ENCODE measurements around the gene PPFIA4.
A peak's percentile ranks its signal among the peaks of the same experiment; 100 is the strongest.
"Not testable (repeated sequence)": the region's sequence is repeated elsewhere in the genome, so short reads cannot be mapped to it uniquely, and the experiment has no call there.

Gene PPFIA4
- 0.38 to 7.9 (median 1.00) reads per million in 17 experiments for total RNA-seq

DNA sequence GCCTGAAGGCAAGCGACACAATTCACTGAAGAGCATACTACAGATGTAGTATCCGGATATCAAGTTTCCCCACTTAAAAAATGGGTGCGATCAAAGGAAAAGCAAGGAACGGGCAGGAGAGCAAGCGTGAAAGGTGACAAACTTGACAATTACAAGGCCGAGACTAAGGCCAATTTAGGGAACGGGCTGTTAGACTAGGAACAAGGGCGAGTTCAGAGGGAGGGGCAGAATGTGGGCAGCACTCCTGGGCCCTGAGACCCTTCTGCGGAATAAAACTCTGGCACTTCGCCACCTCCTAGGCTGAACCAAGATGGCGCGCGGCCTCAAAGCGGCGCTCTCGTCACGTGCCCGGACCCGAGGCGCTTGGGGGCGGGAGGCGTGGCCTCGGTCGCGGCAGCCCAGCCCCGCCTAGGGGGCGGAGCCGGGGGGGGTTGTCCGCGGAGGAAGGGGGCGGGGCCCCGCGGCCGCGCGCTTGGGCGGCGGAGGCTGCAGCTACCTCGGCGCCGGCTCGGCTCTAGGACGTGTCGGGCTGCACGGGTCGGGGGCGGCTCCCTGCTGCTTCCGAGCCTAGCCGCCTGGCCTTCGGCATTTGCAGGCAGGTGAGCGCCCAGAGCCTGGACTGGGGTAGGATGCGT is at the start of gene PPFIA4:
Gene PPFIA4, plus strand, starts transcription at position 461 of the 635 bp plus-strand sequence. CDS start 12,518 bp downstream, outside the sequence.
- peak; percentile 83 to 94 (median 91) for DNase-seq

DNA sequence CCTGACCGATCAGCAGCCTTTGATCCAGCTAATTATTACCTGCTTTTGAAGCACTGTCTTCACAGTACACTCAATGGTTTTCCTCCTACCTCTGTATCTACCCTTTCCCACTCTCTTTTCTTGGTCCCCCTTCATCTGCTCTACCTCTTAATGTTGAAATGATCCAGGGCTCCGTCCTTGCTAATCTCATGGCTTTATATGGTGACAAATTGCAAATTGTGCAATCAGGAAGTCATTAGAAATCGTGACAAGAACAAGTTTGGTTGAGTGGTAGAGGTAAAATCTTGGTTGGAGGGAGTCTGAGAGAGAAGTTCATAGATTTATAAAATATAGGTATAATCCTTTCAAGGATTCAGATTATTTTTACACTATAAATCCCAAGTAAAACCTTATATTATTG is 49.7 kb upstream of the PPFIA4 start:
- peak in 3 of 4 experiments; percentile 27 to 60 (median 57) for DNase-seq

DNA sequence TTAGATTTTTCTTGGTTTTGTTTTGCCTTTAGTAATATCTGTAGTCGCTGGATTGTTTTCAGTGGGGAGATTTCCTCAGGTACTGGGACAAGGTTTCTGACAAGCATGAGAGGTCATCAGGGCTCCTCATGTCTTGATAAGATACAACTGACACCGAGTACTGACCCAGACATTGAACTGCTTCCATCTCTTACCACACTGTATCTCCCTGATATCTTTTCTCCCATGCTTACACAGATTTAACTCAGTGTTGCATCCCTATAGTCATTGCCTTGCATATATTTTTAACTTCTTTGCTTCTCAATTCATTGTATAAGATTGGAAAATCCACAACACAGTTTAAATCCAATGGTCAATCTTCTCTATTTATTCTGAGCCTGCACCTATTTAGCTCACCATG is 46.8 kb upstream of the PPFIA4 start:
- DNase-seq, result no peak

DNA sequence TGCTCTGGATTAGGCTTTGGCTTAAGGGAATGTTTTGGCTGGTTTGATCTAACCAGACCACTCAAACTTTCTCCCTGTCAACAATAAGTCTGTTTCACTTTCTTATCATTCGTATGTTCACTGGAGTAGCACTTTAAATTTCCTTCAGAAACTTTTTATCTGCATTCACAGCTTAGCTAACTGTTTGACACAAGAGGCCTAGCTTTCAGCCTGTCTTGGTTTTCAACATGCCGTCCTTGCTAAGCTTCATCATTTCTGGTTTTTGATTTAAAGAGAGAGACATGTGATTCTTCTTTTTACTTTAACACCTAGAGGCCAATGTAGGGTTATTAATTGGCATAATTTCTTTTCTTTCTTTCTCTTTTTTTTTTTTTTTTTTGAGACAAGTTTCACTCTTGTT is 44.4 kb upstream of the PPFIA4 start:
- no peak for DNase-seq

DNA sequence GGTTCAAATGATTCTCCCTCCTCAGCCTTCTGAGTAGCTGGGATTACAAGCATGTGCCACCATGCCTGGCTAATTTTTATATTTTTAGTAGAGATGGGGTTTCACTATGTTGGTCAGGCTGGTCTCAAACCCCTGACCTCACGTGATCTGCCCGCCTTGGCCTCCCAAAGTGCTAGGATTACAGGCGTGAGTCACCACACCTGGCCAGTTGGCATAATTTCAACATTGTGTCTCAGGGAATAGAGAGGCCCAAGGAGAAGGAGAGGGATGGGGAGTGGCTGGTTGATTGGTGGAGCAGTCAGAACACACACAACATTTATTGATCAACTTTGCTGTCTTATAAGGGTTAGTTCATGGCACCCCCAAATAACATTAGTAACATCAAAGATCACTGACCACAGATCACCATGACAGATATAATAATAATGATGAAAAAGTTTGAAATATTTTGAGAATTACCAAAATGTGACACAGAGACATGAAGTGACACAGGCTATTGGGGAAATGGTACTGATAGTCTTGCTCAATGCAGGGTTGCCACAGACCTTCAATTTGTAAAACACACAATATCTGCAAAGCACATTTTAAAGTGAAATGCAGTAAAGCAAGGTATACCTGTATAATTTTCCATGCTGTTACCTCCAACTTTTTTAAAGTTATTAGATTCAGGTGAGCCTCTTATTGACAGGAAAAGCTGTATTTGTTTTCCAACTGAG is 43.4 kb upstream of the PPFIA4 start:
- peak; percentile 39 to 63 (median 53) for DNase-seq

DNA sequence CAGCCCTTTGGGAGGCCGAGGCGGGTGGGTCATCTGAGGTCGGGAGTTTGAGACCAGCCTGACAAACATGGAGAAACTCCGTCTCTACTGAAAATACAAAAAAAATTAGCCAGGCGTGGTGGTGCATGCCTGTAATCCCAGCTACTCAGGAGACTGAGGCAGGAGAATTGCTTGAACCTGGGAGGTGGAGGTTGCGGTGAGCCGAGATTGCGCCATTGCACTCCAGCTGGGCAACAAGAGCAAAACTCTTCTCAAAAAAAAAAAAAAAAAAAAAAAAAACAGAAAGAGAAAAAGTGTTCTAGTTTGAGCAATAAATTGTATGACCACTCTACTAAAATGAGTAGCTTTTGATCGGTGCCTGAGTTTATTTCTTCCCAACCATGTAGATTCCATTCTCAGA is 40.2 kb upstream of the PPFIA4 start:
- DNase-seq, result not testable (repeated sequence)

DNA sequence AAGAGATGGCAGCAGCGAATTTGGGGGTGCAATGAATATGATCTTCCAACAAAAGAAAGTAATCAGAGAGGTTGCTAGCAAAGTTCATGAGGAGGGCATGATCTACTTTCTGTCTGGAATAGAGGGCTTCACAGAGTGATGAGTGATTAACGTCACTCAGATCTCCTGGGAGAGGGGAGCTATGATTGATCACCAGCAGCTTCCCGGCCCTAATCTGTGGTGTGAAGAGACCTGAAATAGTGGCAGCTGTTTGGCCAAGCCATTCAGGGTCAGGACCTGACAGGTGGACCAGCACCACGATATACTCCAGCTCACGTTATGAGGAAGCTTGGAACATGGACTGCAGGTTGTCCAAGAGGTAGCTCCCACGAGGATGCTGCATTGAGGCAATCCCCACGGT is 39.0 kb upstream of the PPFIA4 start:
- DNase-seq, result no peak

DNA sequence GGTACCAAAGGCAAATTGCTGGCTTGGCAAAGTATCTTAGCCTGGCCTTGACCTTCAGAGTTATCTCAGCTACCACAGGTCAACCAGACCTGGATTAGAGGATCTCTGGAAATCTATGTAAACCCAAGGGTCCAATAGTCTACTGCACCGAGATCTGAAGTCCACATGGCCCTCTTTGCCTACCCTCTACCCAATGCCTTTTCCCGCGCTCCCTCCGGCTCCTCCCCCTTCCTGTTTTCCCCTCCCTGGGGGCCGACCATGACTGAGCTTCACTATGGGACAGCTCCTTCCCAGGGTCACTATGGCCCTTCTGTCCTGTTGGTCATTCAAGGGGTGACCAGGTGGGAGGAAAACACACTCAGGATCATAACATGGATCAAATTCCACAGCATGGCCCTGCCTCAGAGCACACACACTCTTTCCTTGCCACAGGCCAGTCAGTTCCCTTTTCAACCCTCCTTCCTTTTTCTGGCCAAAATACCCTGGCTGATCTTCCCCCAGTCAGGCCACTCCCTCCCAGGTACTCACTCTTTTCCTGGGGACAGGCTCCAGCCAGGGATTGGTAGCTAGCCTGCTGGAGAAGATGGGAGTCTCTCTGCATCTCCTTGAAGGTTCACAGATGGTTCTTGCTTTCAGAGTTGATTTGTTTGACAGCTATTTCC is 38.2 kb upstream of the PPFIA4 start:
- DNase-seq, result peak in 3 of 4 experiments; percentile 27 to 46 (median 42)

DNA sequence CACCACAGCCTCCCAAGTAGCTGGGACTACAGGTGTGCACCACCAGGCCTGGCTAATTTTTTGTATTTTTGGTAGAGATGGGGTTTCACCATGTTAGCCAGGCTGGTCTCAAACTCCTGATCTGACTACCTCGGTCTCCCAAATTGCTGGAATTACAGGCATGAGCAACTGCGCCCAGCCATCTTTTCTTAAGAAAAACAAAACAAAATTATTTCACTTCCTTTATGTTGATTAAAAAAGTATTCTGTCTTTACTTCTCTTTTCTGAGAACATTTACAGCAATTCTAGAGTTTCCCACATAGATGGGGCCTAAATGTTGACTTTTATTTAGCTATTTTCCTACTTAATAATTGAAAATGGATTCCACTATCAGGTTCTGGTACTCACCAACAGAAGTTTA is 36.4 kb upstream of the PPFIA4 start:
- peak in 1 of 4 experiments; percentile 15 for DNase-seq

DNA sequence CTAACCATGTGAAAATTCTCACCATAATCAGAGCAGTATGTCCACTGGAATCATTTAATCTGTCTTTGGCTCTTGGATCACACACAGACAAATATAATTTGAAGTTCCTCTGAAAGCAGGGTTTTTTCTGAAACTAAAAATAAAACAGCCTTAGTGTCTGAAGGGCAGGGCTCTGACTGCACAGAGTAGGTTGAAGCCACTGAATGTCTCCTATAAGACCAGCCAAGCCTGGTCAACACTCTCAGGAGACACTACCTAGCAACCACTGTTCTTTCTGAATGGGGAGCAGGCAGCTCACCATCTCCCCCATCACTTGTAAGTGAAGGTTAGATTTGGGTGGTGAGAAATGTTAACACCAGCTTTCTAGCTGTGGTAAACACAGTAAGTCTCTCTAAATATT is 35.2 kb upstream of the PPFIA4 start:
- DNase-seq, result no peak

DNA sequence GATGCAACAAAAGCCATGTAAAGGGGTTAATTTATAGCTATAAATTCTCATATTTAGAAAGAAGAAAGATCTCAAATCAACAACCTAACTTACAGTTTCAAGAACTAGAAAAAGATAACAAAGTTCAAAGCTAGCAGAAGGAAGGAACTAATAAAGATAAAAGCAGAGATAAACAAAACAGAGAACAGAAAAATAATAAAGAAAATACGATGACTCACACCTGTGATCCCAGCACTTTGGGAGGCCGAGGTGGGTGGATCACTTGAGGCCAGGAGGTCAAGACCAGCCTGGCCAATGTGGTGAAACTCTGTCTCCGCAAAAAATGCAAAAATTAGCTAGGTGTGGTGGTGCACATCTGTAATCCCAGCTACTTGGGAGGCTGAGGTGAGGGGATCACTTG is 31.5 kb upstream of the PPFIA4 start:
- DNase-seq, result no peak

DNA sequence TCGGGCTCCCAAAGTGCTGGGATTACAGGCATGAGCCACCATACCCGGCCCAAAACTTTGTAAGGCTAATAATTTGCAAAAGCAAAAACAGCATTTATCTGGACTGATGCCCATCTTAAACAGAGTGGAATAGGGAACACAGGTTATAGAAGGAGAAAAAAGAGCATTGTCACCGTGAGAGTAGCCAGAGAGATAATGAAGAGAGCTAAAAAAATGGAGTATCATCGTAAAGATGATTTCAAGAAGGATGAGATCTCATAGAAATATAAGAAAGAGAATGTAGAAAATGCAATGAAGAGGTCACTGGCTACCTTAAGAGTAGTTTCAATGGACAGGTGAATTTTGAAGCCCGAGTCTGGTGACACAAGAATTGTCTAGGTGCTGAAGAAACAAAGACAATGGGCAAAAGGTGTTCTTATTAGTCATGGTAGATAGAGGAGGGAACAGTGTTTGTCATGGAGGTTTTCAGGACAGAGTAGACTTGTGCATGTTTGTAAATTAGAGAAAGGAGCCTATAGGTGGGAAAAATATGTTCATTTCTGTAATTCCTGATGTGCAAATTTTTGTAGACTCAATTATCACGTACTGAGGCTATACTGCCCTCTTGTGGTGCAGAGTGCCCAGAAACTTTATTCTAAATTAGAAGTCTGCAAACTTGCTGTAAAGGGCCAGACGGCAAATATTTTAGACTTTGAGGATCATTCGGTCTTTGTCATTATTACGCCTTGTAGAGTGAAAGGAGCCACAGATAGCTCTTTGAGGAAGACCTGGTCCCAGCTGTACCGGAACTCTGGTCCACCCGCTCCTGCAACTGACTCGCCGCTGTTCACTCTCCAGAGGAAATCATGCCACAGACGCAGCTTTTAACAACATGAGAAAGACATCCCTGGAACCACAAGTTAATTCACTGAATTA is 27.2 kb upstream of the PPFIA4 start:
- DNase-seq, result peak; percentile 81 to 90 (median 89)

DNA sequence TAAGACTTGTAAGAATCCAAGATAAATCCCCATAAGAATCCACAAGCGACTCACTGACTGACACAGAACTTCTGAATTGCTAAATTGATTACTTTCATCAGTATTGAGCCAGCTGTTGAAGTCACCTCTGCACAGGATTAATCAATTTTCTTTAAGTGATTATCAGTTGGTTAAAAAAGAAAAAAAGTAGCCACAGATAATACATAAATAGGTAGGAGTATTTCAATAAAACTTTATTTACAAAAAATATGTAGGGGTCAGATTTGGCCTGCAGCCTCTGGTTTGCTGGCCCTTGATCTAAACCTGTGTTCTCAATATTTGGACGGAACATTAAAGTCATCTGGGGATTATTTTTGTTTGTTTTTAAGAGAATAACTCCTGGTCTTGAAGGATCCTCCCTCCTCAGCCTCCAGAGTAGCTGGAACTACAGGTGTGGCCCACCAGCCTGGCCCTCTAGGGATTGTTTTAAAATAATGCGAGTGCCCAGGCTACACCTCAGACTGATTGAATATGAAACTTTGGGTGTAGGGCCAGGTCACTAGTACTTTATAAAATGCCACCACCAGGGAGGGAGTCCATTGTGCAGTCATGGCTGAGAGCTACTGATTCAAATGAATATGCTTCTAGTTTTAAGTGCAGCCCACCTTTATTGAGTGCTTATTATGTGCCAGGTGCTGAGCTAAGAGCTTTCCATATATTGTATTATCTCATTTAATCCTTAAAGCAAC is 25.9 kb upstream of the PPFIA4 start:
- no peak for DNase-seq

DNA sequence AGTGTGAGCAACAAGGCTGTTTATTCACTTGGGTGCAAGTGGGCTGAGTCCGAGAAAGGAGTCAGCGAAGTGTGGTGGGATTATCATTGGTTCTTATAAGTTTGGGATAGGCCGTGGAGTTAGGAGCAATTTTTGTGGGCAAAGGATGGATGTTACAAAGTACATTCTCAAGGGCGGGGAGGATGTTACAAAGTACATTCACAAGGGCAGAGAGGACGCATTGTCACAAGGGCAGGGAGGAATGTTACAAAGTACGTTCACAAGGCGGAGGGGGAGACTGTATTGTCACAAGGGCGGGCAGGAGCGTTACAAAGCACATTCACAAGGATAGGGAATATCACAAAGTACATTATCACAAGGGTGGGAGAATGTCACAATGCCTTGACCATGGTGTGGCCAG is 24.3 kb upstream of the PPFIA4 start:
- no peak for DNase-seq

DNA sequence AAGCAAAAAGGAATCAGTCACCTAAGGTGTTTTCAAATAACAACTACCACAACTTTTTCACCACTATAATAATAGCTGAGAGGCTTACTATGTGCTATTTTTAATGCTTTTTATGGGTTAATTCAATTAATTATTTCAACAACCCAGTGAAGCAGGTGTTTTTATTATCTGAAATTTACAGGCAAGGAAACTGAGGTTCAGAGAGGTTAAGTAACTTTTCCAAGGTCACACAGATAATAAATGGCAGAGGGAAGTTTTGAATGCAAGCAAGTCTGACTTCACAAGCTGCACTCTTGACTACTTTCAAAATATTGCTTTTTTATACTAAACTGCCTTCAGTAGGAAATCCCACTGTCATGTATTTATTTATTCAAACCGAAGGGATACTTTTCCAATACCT is 23.3 kb upstream of the PPFIA4 start:
- DNase-seq, result no peak

DNA sequence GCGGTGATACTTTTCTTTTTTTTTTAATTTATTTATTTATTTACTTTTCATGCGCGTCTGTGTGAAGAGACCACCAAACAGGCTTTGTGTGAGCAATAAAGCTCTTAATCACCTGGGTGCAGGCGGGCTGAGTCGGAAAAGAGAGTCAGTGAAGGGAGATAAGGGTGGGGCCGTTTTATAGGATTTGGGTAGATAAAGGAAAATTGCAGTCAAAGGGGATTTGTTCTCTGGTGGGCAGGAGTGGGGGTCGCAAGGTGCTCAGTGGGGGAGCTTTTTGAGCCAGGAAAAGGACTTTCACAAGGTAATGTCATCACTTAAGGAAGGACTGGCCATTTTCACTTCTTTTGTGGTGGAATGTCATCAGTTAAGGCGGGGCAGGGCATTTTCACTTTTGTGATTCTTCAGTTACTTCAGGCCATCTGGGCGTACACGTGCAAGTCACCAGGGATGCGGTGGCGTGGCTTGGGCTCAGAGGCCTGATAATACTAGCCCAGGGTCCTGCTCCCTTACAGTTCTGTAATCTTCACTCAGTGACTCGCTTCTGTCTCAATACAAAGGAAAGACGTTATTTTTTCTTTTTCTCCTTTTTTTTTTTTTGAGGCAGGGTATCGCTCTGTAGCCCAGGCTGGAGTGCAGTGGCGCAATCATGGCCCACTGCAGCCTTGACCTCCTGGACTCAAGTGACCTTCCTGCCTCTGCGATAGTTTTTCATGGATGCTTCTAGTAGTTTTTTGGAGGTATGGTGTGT is 20.7 kb upstream of the PPFIA4 start:
- peak; percentile 58 to 75 (median 70) for DNase-seq

DNA sequence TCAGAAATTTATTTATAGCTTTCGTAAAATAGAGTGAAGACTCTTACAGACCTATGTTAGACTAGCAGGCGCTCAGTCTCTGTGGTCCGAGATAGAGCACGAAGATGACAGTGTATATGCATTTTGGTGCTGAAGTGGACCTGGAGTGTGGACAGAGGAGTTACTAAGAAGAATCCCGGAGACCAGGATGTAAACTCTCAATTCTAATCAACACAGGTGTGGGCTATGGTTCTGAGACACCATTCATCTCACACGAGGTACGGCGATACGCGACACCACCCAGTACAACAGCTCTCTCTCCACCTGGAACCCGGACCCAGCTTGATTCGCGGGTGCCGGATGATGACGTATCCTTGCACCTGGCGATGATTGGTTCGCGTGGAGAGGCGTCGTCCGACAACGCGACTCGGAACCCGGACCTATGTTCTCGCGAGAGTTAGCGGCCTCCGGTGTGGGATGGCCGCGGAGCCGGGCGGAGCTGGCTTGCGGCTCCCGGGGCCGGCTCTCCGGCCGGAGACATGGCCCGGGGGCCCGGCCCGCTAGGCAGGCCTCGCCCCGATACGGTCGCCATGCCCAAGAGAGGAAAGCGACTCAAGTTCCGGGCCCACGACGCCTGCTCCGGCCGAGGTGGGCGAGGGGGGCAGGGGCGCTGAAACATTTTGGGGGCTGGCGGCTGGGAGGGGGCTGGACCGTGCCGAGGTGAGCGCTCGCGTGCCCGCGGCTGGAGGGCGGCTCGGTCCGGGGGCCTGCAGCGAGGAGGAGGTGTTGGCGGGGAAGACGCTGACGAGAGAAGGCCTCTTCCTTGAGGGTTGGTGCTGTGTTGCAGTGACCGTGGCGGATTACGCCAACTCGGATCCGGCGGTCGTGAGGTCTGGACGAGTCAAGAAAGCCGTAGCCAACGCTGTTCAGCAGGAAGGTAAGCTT is 19.1 kb upstream of the PPFIA4 start, which contains the start of gene TMEM183A:
Gene TMEM183A, plus strand, starts transcription at position 427 of the 924 bp plus-strand sequence. Its CDS starts 92 bp downstream, at position 519.
- DNase-seq, result peak; percentile 97 to 100 (median 98)

DNA sequence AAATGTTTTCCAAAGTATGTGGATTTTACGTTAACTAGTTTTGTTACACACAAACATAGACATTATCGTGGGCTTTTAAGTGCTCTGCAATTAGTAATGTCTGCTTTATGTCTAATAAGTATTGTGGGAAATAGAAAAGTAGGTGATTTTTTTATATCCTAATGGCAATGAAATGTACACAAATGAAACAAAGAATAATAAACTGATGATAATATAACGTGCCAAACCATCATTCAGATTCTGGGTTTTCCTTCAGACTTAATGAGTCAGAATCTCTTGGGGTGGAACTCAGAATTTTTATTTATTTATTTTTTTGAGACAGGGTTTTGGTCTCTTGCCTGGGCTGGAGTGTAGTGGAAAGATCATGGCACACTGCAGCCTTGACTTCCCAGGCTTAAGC is 17.1 kb upstream of the PPFIA4 start:
- DNase-seq, result no peak

DNA sequence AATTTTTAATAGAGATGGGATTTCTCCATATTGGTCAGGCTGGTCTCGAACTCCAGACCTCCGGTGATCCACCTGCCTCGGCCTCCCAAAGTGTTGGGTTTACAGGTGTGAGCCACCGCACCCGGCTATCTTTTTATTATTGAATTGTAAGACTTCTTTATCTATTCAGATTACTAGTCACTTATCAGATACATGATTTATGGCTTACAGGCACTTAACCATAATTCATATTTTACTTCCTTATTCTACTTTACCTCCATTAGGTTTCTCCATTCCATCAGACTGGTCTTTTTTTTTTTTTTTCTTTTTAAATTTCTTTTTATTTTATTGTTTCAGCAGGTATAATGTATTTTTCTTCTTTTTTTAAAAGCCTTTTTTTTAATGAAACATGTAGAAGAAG is 14.7 kb upstream of the PPFIA4 start:
- DNase-seq, result no peak

DNA sequence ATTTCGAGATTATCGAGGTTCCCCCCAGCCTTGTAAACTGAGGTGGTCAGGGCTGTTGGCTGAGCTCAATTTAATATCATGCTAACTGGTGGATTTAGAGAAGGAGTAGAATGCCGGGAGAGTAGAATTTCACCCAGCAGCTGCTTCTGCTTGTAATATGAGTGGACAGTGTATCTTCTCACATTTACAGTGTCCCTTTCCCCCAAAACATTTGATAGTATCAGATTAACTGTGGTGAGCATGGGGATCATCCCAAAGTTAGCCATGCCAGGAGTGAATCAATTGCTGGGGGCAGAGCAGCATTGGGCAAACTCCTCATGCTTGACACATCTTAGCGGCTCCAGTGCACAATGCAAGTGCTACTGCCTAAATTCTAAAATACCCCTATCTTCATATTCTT is 9.2 kb upstream of the PPFIA4 start:
- DNase-seq, result no peak

Measured in suppressor macrophage (primary cell).